ENCODE results near the gene CYLD. TPM values are rescaled to one million over a fixed set of nuclear protein-coding genes. Genes with fewer than 3 reads are reported as not detected.

Gene CYLD
- total RNA-seq, 1 donor from 2014 or later, result 27.8 TPM

- Mint-ChIP-seq H3K4me1 (ENCODE audit: unreplicated experiment) (no peaks in the 10 kb centered on the region), H3K36me3 (ENCODE audit: unreplicated experiment) (no peaks in the 10 kb centered on the region), H3K27me3 (ENCODE audit: unreplicated experiment) (peaks cover 3% of the 10 kb centered on the region), H3K4me3 (ENCODE audit: unreplicated experiment) (no peak overlapping the region), H3K9me3 (ENCODE audit: unreplicated experiment) (no peaks in the 10 kb centered on the region), H3K27ac (ENCODE audit: unreplicated experiment) (no peak overlapping the region)
- peak; percentile 25 for DNase-seq (ENCODE audit: extremely low spot score, unreplicated experiment)
- no peak for TF ChIP-seq CTCF (IDR thresholded peaks at IDR 0.05)
Measured at GRCh38 chr16:50820225-50820624, 78.3 kb downstream of the CYLD start.

- Mint-ChIP-seq H3K9me3 (ENCODE audit: unreplicated experiment) (no peaks in the 10 kb centered on the region), H3K36me3 (ENCODE audit: unreplicated experiment) (no peaks in the 10 kb centered on the region), H3K4me3 (ENCODE audit: unreplicated experiment) (no peak overlapping the region), H3K27ac (ENCODE audit: unreplicated experiment) (no peak overlapping the region), H3K4me1 (ENCODE audit: unreplicated experiment) (no peaks in the 10 kb centered on the region), H3K27me3 (ENCODE audit: unreplicated experiment) (no peaks in the 10 kb centered on the region)
- TF ChIP-seq CTCF (IDR thresholded peaks at IDR 0.05), result no peak
- DNase-seq (ENCODE audit: extremely low spot score, unreplicated experiment), result peak; percentile 48
Measured at GRCh38 chr16:50821586-50821985, 79.7 kb downstream of the CYLD start.

GRCh38 chr16:50822671-50823070 lies 80.8 kb downstream of the CYLD start:
- DNase-seq (ENCODE audit: extremely low spot score, unreplicated experiment), result no peak
- Mint-ChIP-seq H3K4me3 (ENCODE audit: unreplicated experiment) (no peak overlapping the region), H3K27me3 (ENCODE audit: unreplicated experiment) (no peaks in the 10 kb centered on the region), H3K36me3 (ENCODE audit: unreplicated experiment) (no peaks in the 10 kb centered on the region), H3K4me1 (ENCODE audit: unreplicated experiment) (no peaks in the 10 kb centered on the region), H3K9me3 (ENCODE audit: unreplicated experiment) (no peaks in the 10 kb centered on the region), H3K27ac (ENCODE audit: unreplicated experiment) (no peak overlapping the region)
- no peak for TF ChIP-seq CTCF (IDR thresholded peaks at IDR 0.05)

GRCh38 chr16:50826797-50827316 lies 85.0 kb downstream of the CYLD start:
- Mint-ChIP-seq H3K27me3 (ENCODE audit: unreplicated experiment) (peaks cover 9% of the 10 kb centered on the region), H3K36me3 (ENCODE audit: unreplicated experiment) (no peaks in the 10 kb centered on the region), H3K4me1 (ENCODE audit: unreplicated experiment) (no peaks in the 10 kb centered on the region), H3K4me3 (ENCODE audit: unreplicated experiment) (no peak overlapping the region), H3K9me3 (ENCODE audit: unreplicated experiment) (no peaks in the 10 kb centered on the region), H3K27ac (ENCODE audit: unreplicated experiment) (no peak overlapping the region)
- no peak for TF ChIP-seq CTCF (IDR thresholded peaks at IDR 0.05)
- no peak for DNase-seq (ENCODE audit: extremely low spot score, unreplicated experiment)

GRCh38 chr16:50828164-50828702 lies 86.3 kb downstream of the CYLD start:
- H3K36me3 Mint-ChIP-seq (ENCODE audit: unreplicated experiment), result no peaks in the 10 kb centered on the region
- no peak overlapping the region for H3K4me3 Mint-ChIP-seq (ENCODE audit: unreplicated experiment)
- DNase-seq (ENCODE audit: extremely low spot score, unreplicated experiment), result no peak
- H3K9me3 Mint-ChIP-seq (ENCODE audit: unreplicated experiment), result peaks cover 2% of the 10 kb centered on the region
- peaks cover 9% of the 10 kb centered on the region for H3K27me3 Mint-ChIP-seq (ENCODE audit: unreplicated experiment)
- H3K27ac Mint-ChIP-seq (ENCODE audit: unreplicated experiment), result no peak overlapping the region
- H3K4me1 Mint-ChIP-seq (ENCODE audit: unreplicated experiment), result no peaks in the 10 kb centered on the region
- no peak for TF ChIP-seq CTCF (IDR thresholded peaks at IDR 0.05)

All from osteocyte (in vitro differentiated cells).